Measurements from ENCODE around the gene SPHKAP.

Gene SPHKAP

GRCh38 chr2:228164718-228165117, 16.8 kb downstream of the SPHKAP start:
- no peak for TF ChIP-seq ZNF677 (tag by site-specific recombination; IDR thresholded peaks at IDR 0.05)
- no peak for TF ChIP-seq ZNF169 (tag by site-specific recombination; IDR thresholded peaks at IDR 0.05)
- no peak for TF ChIP-seq ZNF335 (tag by site-specific recombination; conservative IDR thresholded peaks at IDR 0.05)
- no peak for TF ChIP-seq ZNF366 (tag by site-specific recombination; conservative IDR thresholded peaks at IDR 0.05)
- no peak for TF ChIP-seq ZNF544 (tag by site-specific recombination; IDR thresholded peaks at IDR 0.05)
- no peak for TF ChIP-seq PBX3 (CRISPR knock-in tag; IDR thresholded peaks at IDR 0.05)
- TF ChIP-seq ZBTB11 (tag by site-specific recombination; conservative IDR thresholded peaks at IDR 0.05; ENCODE audit: low read depth): no peak
- TF ChIP-seq ZNF600 (tag by site-specific recombination; IDR thresholded peaks at IDR 0.05): no peak
- no peak for TF ChIP-seq PRDM4 (tag by site-specific recombination; IDR thresholded peaks at IDR 0.05)
- TF ChIP-seq ZNF138 (tag by site-specific recombination; IDR thresholded peaks at IDR 0.05; ENCODE audit: borderline replicate concordance): no peak
- no peak for TF ChIP-seq ZNF16 (tag by site-specific recombination; IDR thresholded peaks at IDR 0.05; ENCODE audit: low read depth)
- no peak for TF ChIP-seq ZNF302 (tag by site-specific recombination; IDR thresholded peaks at IDR 0.05; ENCODE audit: low read depth)
- no peak for TF ChIP-seq TSHZ1 (tag by site-specific recombination; IDR thresholded peaks at IDR 0.05; ENCODE audit: borderline replicate concordance)
- no peak for TF ChIP-seq ZBTB17 (tag by site-specific recombination; IDR thresholded peaks at IDR 0.05)
- no peak for TF ChIP-seq ZNF692 (tag by site-specific recombination; IDR thresholded peaks at IDR 0.05)
- TF ChIP-seq BCL11A (tag by site-specific recombination; IDR thresholded peaks at IDR 0.05; ENCODE audit: low read depth): no peak
- TF ChIP-seq ZNF214 (tag by site-specific recombination; IDR thresholded peaks at IDR 0.05; ENCODE audit: borderline replicate concordance): no peak
- no peak for TF ChIP-seq ZNF19 (tag by site-specific recombination; IDR thresholded peaks at IDR 0.05; ENCODE audit: low read depth)
- TF ChIP-seq ZSCAN23 (tag by site-specific recombination; IDR thresholded peaks at IDR 0.05): no peak
- no peak for TF ChIP-seq ZBTB21 (tag by site-specific recombination; IDR thresholded peaks at IDR 0.05)
- no peaks in the 10 kb centered on the region for H3K36me3 ChIP-seq (ENCODE audit: control insufficient read depth in 2 of 2, insufficient read depth in 1 of 2, low read length in 2 of 2)
- H3K27ac ChIP-seq (ENCODE audit: extremely low read depth, low read depth, low read length): no peak overlapping the region
- H3K4me1 ChIP-seq (ENCODE audit: control insufficient read depth, insufficient read depth, low read length): no peaks in the 10 kb centered on the region
- no peaks in the 10 kb centered on the region for H3K9me3 ChIP-seq (ENCODE audit: control insufficient read depth, insufficient read depth, low read depth, low read length)
- CTCF ChIA-PET: no interaction called here
- no peak overlapping the region for H3K4me3 ChIP-seq (ENCODE audit: low read depth, low read length)
- POLR2A ChIA-PET: no interaction called here

All from HEK293 (cell line).